ENCODE data around the gene PLEKHA8.

The PLEKHA8 gene

DNA sequence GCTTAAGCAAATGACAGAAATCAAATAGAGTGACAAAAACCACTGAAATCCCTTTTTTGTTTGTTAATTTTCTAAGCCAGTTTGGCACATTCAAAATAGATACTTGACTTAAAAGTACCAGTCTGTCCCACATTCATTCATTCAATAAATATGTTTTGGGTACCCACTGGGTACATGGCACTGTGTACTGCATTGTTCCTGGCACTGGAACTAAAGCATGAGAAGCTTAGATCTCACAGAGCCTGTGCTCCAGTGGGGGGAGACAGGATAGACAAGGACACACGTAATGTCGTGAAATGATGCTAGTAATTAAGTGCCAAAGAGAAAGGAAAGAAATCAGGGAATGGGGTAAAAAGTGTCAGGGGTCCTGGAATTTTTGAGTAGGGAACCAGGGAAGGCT, 119.6 kb downstream of the PLEKHA8 start:
- DNase-seq (ENCODE audit: insufficient read length, low spot score) (no peak), FAIRE-seq (no peak)
- TF ChIP-seq, protein P1, sequence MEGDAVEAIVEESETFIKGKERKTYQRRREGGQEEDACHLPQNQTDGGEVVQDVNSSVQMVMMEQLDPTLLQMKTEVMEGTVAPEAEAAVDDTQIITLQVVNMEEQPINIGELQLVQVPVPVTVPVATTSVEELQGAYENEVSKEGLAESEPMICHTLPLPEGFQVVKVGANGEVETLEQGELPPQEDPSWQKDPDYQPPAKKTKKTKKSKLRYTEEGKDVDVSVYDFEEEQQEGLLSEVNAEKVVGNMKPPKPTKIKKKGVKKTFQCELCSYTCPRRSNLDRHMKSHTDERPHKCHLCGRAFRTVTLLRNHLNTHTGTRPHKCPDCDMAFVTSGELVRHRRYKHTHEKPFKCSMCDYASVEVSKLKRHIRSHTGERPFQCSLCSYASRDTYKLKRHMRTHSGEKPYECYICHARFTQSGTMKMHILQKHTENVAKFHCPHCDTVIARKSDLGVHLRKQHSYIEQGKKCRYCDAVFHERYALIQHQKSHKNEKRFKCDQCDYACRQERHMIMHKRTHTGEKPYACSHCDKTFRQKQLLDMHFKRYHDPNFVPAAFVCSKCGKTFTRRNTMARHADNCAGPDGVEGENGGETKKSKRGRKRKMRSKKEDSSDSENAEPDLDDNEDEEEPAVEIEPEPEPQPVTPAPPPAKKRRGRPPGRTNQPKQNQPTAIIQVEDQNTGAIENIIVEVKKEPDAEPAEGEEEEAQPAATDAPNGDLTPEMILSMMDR (IDR thresholded peaks at IDR 0.05; ENCODE audit: insufficient read depth, missing control alignments) = no peak

- DNase-seq (ENCODE audit: insufficient read length, low spot score) = no peak
- no peak for FAIRE-seq
- TF ChIP-seq, protein P1 (IDR thresholded peaks at IDR 0.05; ENCODE audit: insufficient read depth, missing control alignments) = no peak
Measured at GRCh38 chr7:30148426-30148825, 120.2 kb downstream of the PLEKHA8 start.

DNA sequence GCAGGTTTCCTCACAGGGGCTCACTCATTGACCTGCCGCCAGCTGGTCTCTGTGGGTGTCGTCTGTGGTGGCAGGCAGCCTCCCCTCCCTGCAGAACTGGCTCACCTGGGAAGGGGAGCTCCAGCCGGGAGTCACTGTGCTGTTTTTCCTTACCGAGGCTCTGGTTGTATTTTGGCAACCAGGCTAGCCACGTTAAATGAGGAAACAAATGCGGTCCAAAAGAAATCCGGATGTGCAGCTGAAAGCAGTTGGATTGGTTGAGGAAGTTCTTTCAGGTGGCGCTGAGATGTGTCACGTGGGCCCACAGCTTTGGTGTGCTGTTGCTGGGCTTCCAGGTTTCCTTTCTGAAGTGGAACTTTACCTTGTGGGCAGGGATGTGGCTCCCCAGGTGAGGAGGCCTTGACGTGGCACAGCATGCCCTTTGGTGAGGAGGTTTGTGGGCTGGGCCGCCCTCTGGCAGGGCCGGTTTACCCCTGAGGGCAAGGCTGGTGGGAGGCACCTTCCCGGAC, 120.8 kb downstream of the PLEKHA8 start:
- DNase-seq (ENCODE audit: insufficient read length, low spot score) = no peak
- TF ChIP-seq, protein P1 (IDR thresholded peaks at IDR 0.05; ENCODE audit: insufficient read depth, missing control alignments) = no peak
- FAIRE-seq = no peak

GRCh38 chr7:30149640-30150272, 121.5 kb downstream of the PLEKHA8 start:
- no peak for DNase-seq (ENCODE audit: insufficient read length, low spot score)
- TF ChIP-seq, protein P1 (IDR thresholded peaks at IDR 0.05; ENCODE audit: insufficient read depth, missing control alignments) = no peak
- FAIRE-seq = no peak

- TF ChIP-seq, protein P1 (IDR thresholded peaks at IDR 0.05; ENCODE audit: insufficient read depth, missing control alignments) = no peak
- DNase-seq (ENCODE audit: insufficient read length, low spot score) = no peak
- no peak for FAIRE-seq
Measured at GRCh38 chr7:30150711-30151110, 122.5 kb downstream of the PLEKHA8 start.

GRCh38 chr7:30154111-30154587, 125.9 kb downstream of the PLEKHA8 start:
- DNase-seq (ENCODE audit: insufficient read length, low spot score) (no peak), FAIRE-seq (no peak)
- TF ChIP-seq, protein P1 (IDR thresholded peaks at IDR 0.05; ENCODE audit: insufficient read depth, missing control alignments) = no peak

DNA sequence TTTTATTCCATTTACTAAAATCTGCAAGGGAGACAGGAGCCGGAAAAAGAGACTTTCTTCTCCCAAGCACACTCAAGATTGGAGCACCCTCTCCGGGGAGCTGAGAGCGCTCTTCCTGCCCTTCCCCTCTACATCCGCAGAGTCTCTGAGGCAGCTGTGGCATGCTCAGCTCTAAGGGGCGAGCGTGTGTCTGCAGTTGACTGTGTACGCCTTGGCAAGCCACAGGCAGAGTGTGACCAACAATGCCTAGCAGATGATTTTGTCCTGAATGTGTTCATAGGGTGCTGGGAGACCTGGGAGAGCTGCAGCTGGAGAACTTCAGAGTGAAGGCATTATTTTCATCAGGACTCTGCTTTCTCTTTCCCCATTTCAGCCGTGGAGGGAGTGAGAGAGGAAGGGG, 127.3 kb downstream of the PLEKHA8 start:
- no peak for FAIRE-seq
- TF ChIP-seq, protein P1 (IDR thresholded peaks at IDR 0.05; ENCODE audit: insufficient read depth, missing control alignments) = no peak
- DNase-seq (ENCODE audit: insufficient read length, low spot score) = no peak

Data from D721Med (cell line).